MM.1S (cell line): ENCODE results near the gene MDK.
A peak's percentile ranks its signal among the peaks of the same experiment; 100 is the strongest.

Experiments used
- DNase-seq: peaks from one replicate; pipeline ENCODE4 v3.0.0-alpha.2; 2015
- H2AFZ ChIP-seq: fragments of 300-600 bp; sonication (generic); 2 replicates; pipeline ENCODE4 v1.6.0; 2016; ENCODE audit warnings: antibody characterized with exemption, low read length
- H3F3A ChIP-seq: fragments of 300-600 bp; sonication (generic); 2 replicates; pipeline ENCODE4 v1.6.1; 2016; ENCODE audit warnings: mild to moderate bottlenecking, antibody characterized with exemption, low read length, moderate library complexity, mixed read lengths; ENCODE audit not compliant: insufficient read depth
- H3K27ac ChIP-seq: fragments of 300-600 bp; sonication (generic); 2 replicates; pipeline ENCODE4 v1.5.1; 2016; ENCODE audit warnings: mild to moderate bottlenecking, low read length
- H3K27me3 ChIP-seq: fragments of 300-600 bp; sonication (generic); replicated peaks from 2 replicates; pipeline ENCODE4 v1.6.0; 2016; ENCODE audit warnings: low read length; ENCODE audit not compliant: insufficient read depth
- H3K36me3 ChIP-seq: fragments of 300-600 bp; sonication (generic); replicated peaks from 2 replicates; pipeline ENCODE4 v1.6.1; 2016; ENCODE audit warnings: mild to moderate bottlenecking, low read length, mixed read lengths; ENCODE audit not compliant: insufficient read depth
- H3K4me1 ChIP-seq: fragments of 300-600 bp; sonication (generic); 2 replicates; pipeline ENCODE4 v1.6.1; 2016; ENCODE audit warnings: low read length, mixed read lengths
- H3K4me2 ChIP-seq: fragments of 300-600 bp; sonication (generic); 2 replicates; pipeline ENCODE4 v1.6.0; 2016; ENCODE audit warnings: low read depth, low read length
- H3K4me3 ChIP-seq: fragments of 300-600 bp; sonication (generic); 2 replicates; pipeline ENCODE4 v1.5.1; 2016; ENCODE audit warnings: low read length, mixed read lengths
- H3K79me2 ChIP-seq: fragments of 300-600 bp; sonication (generic); 2 replicates; pipeline ENCODE4 v1.6.1; 2016; ENCODE audit warnings: mixed run types, low read length, mixed read lengths
- H3K9ac ChIP-seq: fragments of 300-600 bp; sonication (generic); 2 replicates; pipeline ENCODE4 v1.6.1; 2016; ENCODE audit warnings: low read length, mixed read lengths
- H3K9me2 ChIP-seq: fragments of 300-600 bp; sonication (generic); replicated peaks from 2 replicates; pipeline ENCODE4 v1.6.1; 2016; ENCODE audit warnings: mild to moderate bottlenecking, low read length, mixed read lengths; ENCODE audit not compliant: insufficient read depth
- H3K9me3 ChIP-seq: fragments of 300-600 bp; sonication (generic); replicated peaks from 2 replicates; pipeline ENCODE4 v1.6.1; 2016; ENCODE audit warnings: mild to moderate bottlenecking, low read length, mixed read lengths; ENCODE audit not compliant: insufficient read depth
- H4K20me1 ChIP-seq: fragments of 300-600 bp; sonication (generic); 2 replicates; pipeline ENCODE4 v1.6.1; 2016; ENCODE audit warnings: mild to moderate bottlenecking, low read length, moderate library complexity, mixed read lengths; ENCODE audit not compliant: insufficient read depth
- EZH2 ChIP-seq: fragments of 300-600 bp; sonication (generic); optimal IDR thresholded peaks from 2 replicates; pipeline ENCODE3; 2017; ENCODE audit warnings: low read depth, mild to moderate bottlenecking, antibody characterized with exemption, low read length, mixed read lengths
- EZH2phosphoT487 ChIP-seq: fragments of 300-600 bp; sonication (generic); IDR thresholded peaks from 2 replicates; pipeline ENCODE4 v1.6.1; 2018; ENCODE audit warnings: antibody characterized with exemption, low read length
- TF ChIP-seq, protein P1 (sequence below): fragments of 300-600 bp; sonication (generic); IDR thresholded peaks from 2 replicates; pipeline ENCODE4 v1.5.1; 2016; ENCODE audit warnings: antibody characterized with exemption, low read length, mixed read lengths

MDK gene

DNA sequence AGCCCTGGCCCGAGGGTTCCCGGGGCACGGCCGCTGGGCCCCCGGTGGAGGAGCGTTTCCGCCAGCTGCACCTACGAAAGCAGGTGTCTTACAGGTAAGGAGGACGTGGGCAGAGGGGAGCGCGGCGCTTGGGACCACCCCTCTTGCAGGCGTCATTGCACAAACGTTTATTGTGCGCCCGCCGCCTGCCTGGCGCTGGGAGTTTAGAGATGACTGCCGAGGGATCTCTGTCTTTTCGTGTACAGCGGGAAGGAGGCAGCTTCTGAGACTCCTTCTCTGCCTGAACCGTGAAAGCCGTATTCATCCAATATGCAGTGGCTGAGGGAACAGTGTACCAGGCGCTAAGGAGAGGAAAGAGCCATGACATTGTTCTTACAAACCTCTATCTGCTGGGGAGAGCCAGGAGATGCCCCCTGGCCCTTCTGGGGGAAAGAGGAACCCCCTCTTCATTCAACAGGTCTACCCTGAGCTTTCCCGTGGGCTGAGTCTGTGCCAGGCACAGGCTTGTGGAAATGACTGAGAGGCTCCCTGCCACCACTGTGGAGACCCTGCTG lies 48.0 kb upstream of the MDK start:
- no peaks in the 10 kb centered on the region for H3K9me2 ChIP-seq
- H2AFZ ChIP-seq, result no peak overlapping the region
- H3K4me1 ChIP-seq, result no peaks in the 10 kb centered on the region
- no peaks in the 10 kb centered on the region for H3K79me2 ChIP-seq
- peak overlapping the region; percentile 41; the same call in 1 of the 2 replicates for H3K4me2 ChIP-seq
- peaks cover 57% of the 10 kb centered on the region for H3K27me3 ChIP-seq
- no peaks in the 10 kb centered on the region for H3K9me3 ChIP-seq
- no peak overlapping the region; the same call in 1 of the 2 replicates for H3K4me3 ChIP-seq
- H3K36me3 ChIP-seq, result no peaks in the 10 kb centered on the region
- no peak overlapping the region for H3K27ac ChIP-seq
- no peaks in the 10 kb centered on the region for H3F3A ChIP-seq
- no peaks in the 10 kb centered on the region for H4K20me1 ChIP-seq
- H3K9ac ChIP-seq, result no peak overlapping the region
- DNase-seq, result no peak
- TF ChIP-seq EZH2phosphoT487, result no peak
- TF ChIP-seq, protein P1, sequence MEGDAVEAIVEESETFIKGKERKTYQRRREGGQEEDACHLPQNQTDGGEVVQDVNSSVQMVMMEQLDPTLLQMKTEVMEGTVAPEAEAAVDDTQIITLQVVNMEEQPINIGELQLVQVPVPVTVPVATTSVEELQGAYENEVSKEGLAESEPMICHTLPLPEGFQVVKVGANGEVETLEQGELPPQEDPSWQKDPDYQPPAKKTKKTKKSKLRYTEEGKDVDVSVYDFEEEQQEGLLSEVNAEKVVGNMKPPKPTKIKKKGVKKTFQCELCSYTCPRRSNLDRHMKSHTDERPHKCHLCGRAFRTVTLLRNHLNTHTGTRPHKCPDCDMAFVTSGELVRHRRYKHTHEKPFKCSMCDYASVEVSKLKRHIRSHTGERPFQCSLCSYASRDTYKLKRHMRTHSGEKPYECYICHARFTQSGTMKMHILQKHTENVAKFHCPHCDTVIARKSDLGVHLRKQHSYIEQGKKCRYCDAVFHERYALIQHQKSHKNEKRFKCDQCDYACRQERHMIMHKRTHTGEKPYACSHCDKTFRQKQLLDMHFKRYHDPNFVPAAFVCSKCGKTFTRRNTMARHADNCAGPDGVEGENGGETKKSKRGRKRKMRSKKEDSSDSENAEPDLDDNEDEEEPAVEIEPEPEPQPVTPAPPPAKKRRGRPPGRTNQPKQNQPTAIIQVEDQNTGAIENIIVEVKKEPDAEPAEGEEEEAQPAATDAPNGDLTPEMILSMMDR, result no peak
- no peak for TF ChIP-seq EZH2

DNA sequence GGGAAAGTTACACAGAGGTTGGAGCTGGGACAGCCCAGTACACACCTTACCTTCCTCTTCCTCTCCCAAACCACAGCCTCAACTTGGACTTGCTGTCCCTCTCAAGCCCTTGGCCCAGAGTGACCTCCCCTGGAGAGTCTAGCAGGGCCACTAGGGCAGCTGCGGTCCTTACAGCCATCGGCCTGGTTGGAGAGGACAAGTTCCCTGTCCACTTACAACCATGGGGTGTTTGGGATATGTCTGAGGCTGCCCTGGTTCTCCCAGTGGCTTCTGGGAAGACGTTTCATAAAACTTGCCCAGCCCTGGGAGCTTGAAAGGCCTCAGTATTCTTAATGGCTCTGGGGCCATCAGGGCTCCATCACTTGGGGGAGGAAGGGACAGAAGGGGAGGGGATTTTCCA lies 47.3 kb upstream of the MDK start:
- Histone ChIP-seq H2AFZ (no peak overlapping the region), H3K4me1 (no peaks in the 10 kb centered on the region), H3K27ac (no peak overlapping the region), H3F3A (no peaks in the 10 kb centered on the region), H3K9me2 (no peaks in the 10 kb centered on the region), H3K36me3 (no peaks in the 10 kb centered on the region), H3K9ac (no peak overlapping the region), H3K79me2 (no peaks in the 10 kb centered on the region), H3K27me3 (peaks cover 60% of the 10 kb centered on the region), H3K4me2 (no peak overlapping the region), H3K9me3 (no peaks in the 10 kb centered on the region), H4K20me1 (no peaks in the 10 kb centered on the region), H3K4me3 (no peak overlapping the region)
- no peak for DNase-seq
- TF ChIP-seq EZH2phosphoT487, result no peak
- TF ChIP-seq EZH2, result no peak
- TF ChIP-seq, protein P1, result no peak

DNA sequence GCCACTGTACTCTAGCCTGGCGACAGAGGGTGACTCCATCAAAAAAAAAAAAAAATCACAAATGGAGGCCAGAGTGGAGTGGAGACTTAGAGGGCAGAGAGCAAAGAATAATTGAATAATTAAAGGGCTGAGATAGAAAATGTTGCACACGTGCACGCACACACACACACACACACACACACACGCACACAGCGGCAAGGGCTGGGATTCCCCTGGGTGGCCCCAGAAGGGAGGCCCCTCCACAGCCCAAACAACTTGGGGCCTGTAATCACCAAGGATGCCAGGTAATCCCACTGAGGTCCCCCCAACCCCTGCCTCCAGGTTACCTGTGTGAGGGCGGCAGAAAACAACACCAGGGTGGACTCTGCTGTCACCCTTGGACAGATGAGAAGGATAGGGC lies 46.2 kb upstream of the MDK start:
- no peak for DNase-seq
- H3K36me3 ChIP-seq, result no peaks in the 10 kb centered on the region
- H3K79me2 ChIP-seq, result no peaks in the 10 kb centered on the region
- no peaks in the 10 kb centered on the region for H3F3A ChIP-seq
- H4K20me1 ChIP-seq, result no peaks in the 10 kb centered on the region
- no peaks in the 10 kb centered on the region for H3K9me3 ChIP-seq
- H3K4me2 ChIP-seq, result no peak overlapping the region
- H3K9ac ChIP-seq, result no peak overlapping the region
- no peak overlapping the region for H3K27ac ChIP-seq
- H3K4me1 ChIP-seq, result no peaks in the 10 kb centered on the region
- H2AFZ ChIP-seq, result no peak overlapping the region
- peaks cover 53% of the 10 kb centered on the region for H3K27me3 ChIP-seq
- TF ChIP-seq EZH2phosphoT487 (no peak), EZH2 (no peak)
- TF ChIP-seq, protein P1, result no peak
- no peaks in the 10 kb centered on the region for H3K9me2 ChIP-seq
- no peak overlapping the region for H3K4me3 ChIP-seq
